HepG2 (cell line): ENCODE results near the gene TMTC4. TPM values are rescaled to one million over a fixed set of nuclear protein-coding genes. Genes with fewer than 3 reads are reported as not detected.

ENCODE experiments used
- ATF2 ChIP-seq: sonication (generic); formaldehyde crosslinking; IDR thresholded peaks from 2 replicates; pipeline ENCODE4 v1.4.0; 2020; ENCODE audit warnings: missing genetic modification reagents
- KDM3A ChIP-seq: IDR thresholded peaks from 2 replicates; pipeline ENCODE4 v1.6.1; 2018; ENCODE audit warnings: low read depth, missing compliant biosample characterization
- MLX ChIP-seq: IDR thresholded peaks from 2 replicates; pipeline ENCODE4 v1.6.1; 2016
- REXO4 ChIP-seq: sonication (generic); formaldehyde crosslinking; IDR thresholded peaks from 2 replicates; pipeline ENCODE4 v1.8.0; 2022; ENCODE audit warnings: missing genetic modification reagents, mild to moderate bottlenecking, borderline replicate concordance
- TP53 ChIP-seq: sonication (generic); formaldehyde crosslinking; conservative IDR thresholded peaks from 2 replicates; pipeline ENCODE4 v1.4.0; 2020; ENCODE audit warnings: missing genetic modification reagents
- TRIM22 ChIP-seq: fragments of 450-650 bp; IDR thresholded peaks from 2 replicates; pipeline ENCODE4 v1.6.1; 2017
- USF2 ChIP-seq, 2 experiments: sonication (generic) in 1 of 2; formaldehyde crosslinking in 1 of 2; IDR thresholded peaks; 2 replicates each; pipeline versions ENCODE4 v1.5.1 to v1.6.1; 2011 to 2020; ENCODE audit warnings: borderline replicate concordance in 1 of 2, low read depth in 1 of 2, low read length in 1 of 2, mild to moderate bottlenecking in 1 of 2, missing genetic modification reagents in 1 of 2, moderate library complexity in 1 of 2
- ZNF562 ChIP-seq: sonication (generic); formaldehyde crosslinking; IDR thresholded peaks from 2 replicates; pipeline ENCODE4 v1.8.0; 2022; ENCODE audit warnings: missing genetic modification reagents, borderline replicate concordance
- ZNF660 ChIP-seq: sonication (generic); formaldehyde crosslinking; IDR thresholded peaks from 2 replicates; pipeline ENCODE4 v1.5.1; 2020; ENCODE audit warnings: mild to moderate bottlenecking, low read depth, missing genetic modification reagents, borderline replicate concordance
- polyA plus RNA-seq, 8 experiments: library from polyadenylated mRNA; depleted of rRNA in 3 of 8; stranded (reverse) in 7 of 8; unstranded in 1 of 8; fragments of >200 nt; fragmentation: Illumina TruSeq in 4 of 8; extraction: Trizol in 4 of 8; gene quantifications; 2 replicates each; pipeline versions ENCODE4 v1.2.1 to v1.2.3, GENCODE V29; 2011 to 2016; ENCODE audit warnings: low read depth in 4 of 8, missing spikeins in 1 of 8, mixed read lengths in 1 of 8; ENCODE audit not compliant: insufficient read depth in 1 of 8
- total RNA-seq, 5 experiments: library from RNA; depleted of rRNA; stranded (reverse); fragments of >200 nt; fragmentation: Illumina TruSeq; extraction: Trizol; gene quantifications; 2 replicates each; pipeline ENCODE4 v1.2.3, GENCODE V29; 2016; ENCODE audit warnings: low read depth in 1 of 5

TMTC4 gene
- total and polyA plus RNA-seq, 2 of the 13 experiments (the other 11 are each of a cell fraction or from before 2014, with no cell fraction given) = 16.0 to 22.6 TPM

- TF ChIP-seq USF2 (IDR thresholded peaks at IDR 0.05; ENCODE audit: low read depth, low read length) (no peak), USF2 (CRISPR knock-in tag; IDR thresholded peaks at IDR 0.05; ENCODE audit: borderline replicate concordance) (no peak), ZNF660 (no peak), TP53 (no peak), REXO4 (CRISPR knock-in tag) (no peak), KDM3A (no peak), TRIM22 (no peak), ZNF562 (no peak), MLX (no peak), ATF2 (CRISPR knock-in tag) (no peak)
Measured at GRCh38 chr13:100566543-100566942, 108.1 kb downstream of the TMTC4 start (continued).
